ENCODE measurements around the gene MPPED2. TPM values are rescaled to one million over a fixed set of nuclear protein-coding genes. Genes with fewer than 3 reads are reported as not detected.

MPPED2 gene
- total RNA-seq, result 1 to 10 TPM; 3.3 to 4.9 TPM
- 1 to 10 TPM in 1 of 3 donors, not detected in 2; 1.4 TPM for polyA plus RNA-seq
- 0.08 to 0.98 (median 0.15) reads per million in 6 experiments for total RNA-seq

GRCh38 chr11:30586251-30587144, at the start of gene MPPED2:
MPPED2 (minus strand) TSS chr11:30586353; CDS start chr11:30580373, 5,980 bp downstream.
- Mint-ChIP-seq H3K4me3 (peak within 1 kb of the TSS; percentile 18 to 85 (median 76)), H3K27ac (peak within 1 kb of the TSS in 2 of 10 donors; percentile 15 to 65), H3K4me1 (peaks cover 4 to 22% (median 15%) of the 10 kb centered on the region in 4 donors), H3K36me3 (no peaks in the 10 kb centered on the region), H3K27me3 (peaks cover 30 to 59% (median 39%) of the 10 kb centered on the region in 5 donors), H3K9me3 (peaks cover 0 to 3% (median 0%) of the 10 kb centered on the region in 9 donors)
- POLR2A ChIA-PET, result no interaction called here
- DNase-seq, result peak in 5 of 10 donors; percentile 17 to 64 (median 21)
- ATAC-seq, result peak; percentile 65 to 85

DNA sequence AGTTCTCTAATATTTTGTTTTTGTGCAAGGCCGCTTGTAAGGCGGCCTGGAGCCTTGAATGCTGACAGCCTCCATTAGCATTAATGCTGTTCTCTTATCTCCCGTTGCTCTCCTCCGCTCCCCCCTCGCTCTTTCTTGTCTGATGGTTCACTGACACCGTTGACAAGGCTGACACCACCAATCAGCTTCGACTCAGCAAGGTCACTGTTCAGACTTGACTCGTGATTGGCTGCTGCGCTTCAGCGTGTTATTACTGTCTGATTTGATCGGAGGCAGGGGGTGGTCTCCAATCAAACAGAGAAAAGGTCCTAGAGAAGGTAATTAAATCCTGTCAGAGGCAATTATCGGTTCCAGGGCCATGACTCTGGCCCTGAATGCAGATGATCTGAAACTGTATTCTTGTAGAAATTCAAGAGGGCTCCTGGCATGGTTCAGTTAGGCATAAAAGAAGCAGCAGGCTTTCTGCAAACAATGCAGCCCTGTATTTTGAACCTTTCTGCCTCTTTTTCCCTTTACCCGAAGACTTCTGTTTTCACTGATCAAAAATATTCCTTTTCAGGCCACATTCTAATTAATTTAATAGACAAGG, 49.3 kb upstream of the MPPED2 start:
- peaks cover 2 to 16% (median 4%) of the 10 kb centered on the region in 5 donors for H3K27me3 Mint-ChIP-seq
- peaks cover 0 to 2% (median 0%) of the 10 kb centered on the region in 9 donors for H3K9me3 Mint-ChIP-seq
- peak overlapping the region in 1 of 10 donors; percentile 31 for H3K4me3 Mint-ChIP-seq
- POLR2A ChIA-PET, result no interaction called here
- DNase-seq (peak in 1 of 10 donors; percentile 2), ATAC-seq (peak; percentile 20 to 79)
- peaks cover 0 to 2% (median 0%) of the 10 kb centered on the region in 4 donors for H3K4me1 Mint-ChIP-seq
- peak overlapping the region in 1 of 10 donors; percentile 82 for H3K27ac Mint-ChIP-seq
- H3K36me3 Mint-ChIP-seq, result no peaks in the 10 kb centered on the region

- H3K36me3 Mint-ChIP-seq, result no peaks in the 10 kb centered on the region
- H3K4me3 Mint-ChIP-seq, result no peak overlapping the region
- H3K27ac Mint-ChIP-seq, result no peak overlapping the region
- ATAC-seq, result no peak
- peaks cover 5 to 21% (median 7%) of the 10 kb centered on the region in 5 donors for H3K27me3 Mint-ChIP-seq
- peaks cover 0 to 2% (median 0%) of the 10 kb centered on the region in 9 donors for H3K9me3 Mint-ChIP-seq
- H3K4me1 Mint-ChIP-seq, result peaks cover 0 to 2% (median 0%) of the 10 kb centered on the region in 4 donors
- no peak for DNase-seq
- POLR2A ChIA-PET, result no interaction called here
These were observed 45.0 kb upstream of the MPPED2 start for GRCh38 chr11:30631148-30631547.

GRCh38 chr11:30619767-30620166, 33.6 kb upstream of the MPPED2 start:
- Mint-ChIP-seq H3K4me3 (no peak overlapping the region), H3K9me3 (peaks cover 0 to 21% (median 6%) of the 10 kb centered on the region in 9 donors), H3K27me3 (peaks cover 3 to 11% (median 9%) of the 10 kb centered on the region in 5 donors), H3K4me1 (peaks cover 0 to 2% (median 0%) of the 10 kb centered on the region in 4 donors), H3K36me3 (no peaks in the 10 kb centered on the region), H3K27ac (no peak overlapping the region)
- ATAC-seq (no peak), DNase-seq (no peak)
- POLR2A ChIA-PET, result no interaction called here

DNA sequence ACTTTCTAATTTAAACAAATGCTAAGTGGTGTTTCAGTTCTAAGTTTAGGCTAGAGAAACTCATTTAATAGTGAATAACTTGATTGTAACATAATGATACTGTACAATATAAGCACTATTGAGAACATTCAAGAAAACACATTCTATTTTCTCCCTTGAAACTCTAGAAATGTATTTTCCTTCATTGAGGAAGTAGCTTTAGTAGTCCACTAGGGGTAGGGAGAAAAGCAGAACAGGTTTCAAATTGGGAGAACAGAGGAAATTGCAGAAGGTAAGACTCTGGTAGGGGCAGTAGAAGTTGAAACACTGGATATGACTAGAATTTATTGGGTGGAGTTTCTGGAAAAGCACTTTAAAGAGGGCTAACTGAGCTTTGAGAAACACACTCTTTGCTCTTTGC, 31.6 kb upstream of the MPPED2 start:
- H3K4me1 Mint-ChIP-seq, result no peaks in the 10 kb centered on the region
- peaks cover 0 to 21% (median 4%) of the 10 kb centered on the region in 9 donors for H3K9me3 Mint-ChIP-seq
- DNase-seq (no peak), ATAC-seq (no peak)
- no peaks in the 10 kb centered on the region for H3K36me3 Mint-ChIP-seq
- H3K27ac Mint-ChIP-seq, result no peak overlapping the region
- POLR2A ChIA-PET, result no interaction called here
- no peak overlapping the region for H3K4me3 Mint-ChIP-seq
- H3K27me3 Mint-ChIP-seq, result peaks cover 1 to 20% (median 9%) of the 10 kb centered on the region in 5 donors

DNA sequence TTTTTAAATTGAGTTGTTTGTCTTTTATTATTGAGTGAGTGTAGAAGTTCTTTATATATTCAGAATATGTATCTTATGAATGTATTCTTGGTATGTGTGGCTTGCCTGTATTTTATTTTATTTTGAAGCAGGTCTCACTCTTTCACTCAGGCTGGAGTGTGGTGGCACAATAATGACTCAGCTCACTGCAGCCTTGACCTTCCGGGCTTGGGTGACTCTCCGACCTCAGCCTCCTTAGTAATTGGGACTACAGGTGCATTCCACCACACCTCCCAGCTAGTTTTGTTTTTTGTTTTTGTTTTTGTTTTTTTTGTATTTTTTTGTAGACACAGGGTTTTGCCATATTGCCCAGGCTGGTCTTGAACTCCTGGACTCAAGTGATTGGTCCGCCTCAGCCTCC, 24.5 kb upstream of the MPPED2 start:
- DNase-seq (no peak), ATAC-seq (no peak)
- no peaks in the 10 kb centered on the region for H3K4me1 Mint-ChIP-seq
- peaks cover 1 to 18% (median 5%) of the 10 kb centered on the region in 5 donors for H3K27me3 Mint-ChIP-seq
- no peak overlapping the region for H3K27ac Mint-ChIP-seq
- peaks cover 0 to 5% (median 0%) of the 10 kb centered on the region in 9 donors for H3K9me3 Mint-ChIP-seq
- H3K4me3 Mint-ChIP-seq, result no peak overlapping the region
- H3K36me3 Mint-ChIP-seq, result no peaks in the 10 kb centered on the region
- POLR2A ChIA-PET, result no interaction called here

GRCh38 chr11:30608534-30608933, 22.4 kb upstream of the MPPED2 start:
- Mint-ChIP-seq H3K4me3 (no peak overlapping the region), H3K4me1 (no peaks in the 10 kb centered on the region), H3K27ac (no peak overlapping the region), H3K36me3 (no peaks in the 10 kb centered on the region), H3K9me3 (peaks cover 0 to 2% (median 0%) of the 10 kb centered on the region in 9 donors), H3K27me3 (peaks cover 0 to 11% (median 2%) of the 10 kb centered on the region in 5 donors)
- no peak for DNase-seq
- POLR2A ChIA-PET, result no interaction called here
- no peak for ATAC-seq

GRCh38 chr11:30605036-30605605, 19.0 kb upstream of the MPPED2 start:
- H3K9me3 Mint-ChIP-seq, result peaks cover 0 to 15% (median 0%) of the 10 kb centered on the region in 9 donors
- H3K27ac Mint-ChIP-seq, result no peak overlapping the region
- POLR2A ChIA-PET, result no interaction called here
- peaks cover 0 to 11% (median 4%) of the 10 kb centered on the region in 5 donors for H3K27me3 Mint-ChIP-seq
- ATAC-seq (no peak), DNase-seq (no peak)
- H3K36me3 Mint-ChIP-seq, result no peaks in the 10 kb centered on the region
- H3K4me3 Mint-ChIP-seq, result no peak overlapping the region
- H3K4me1 Mint-ChIP-seq, result no peaks in the 10 kb centered on the region

GRCh38 chr11:30603357-30603756, 17.2 kb upstream of the MPPED2 start:
- no peak for DNase-seq
- Mint-ChIP-seq H3K9me3 (peaks cover 0 to 18% (median 0%) of the 10 kb centered on the region in 9 donors), H3K4me3 (no peak overlapping the region), H3K27ac (no peak overlapping the region), H3K27me3 (peaks cover 0 to 14% (median 4%) of the 10 kb centered on the region in 5 donors), H3K4me1 (no peaks in the 10 kb centered on the region), H3K36me3 (no peaks in the 10 kb centered on the region)
- POLR2A ChIA-PET, result no interaction called here
- no peak for ATAC-seq

DNA sequence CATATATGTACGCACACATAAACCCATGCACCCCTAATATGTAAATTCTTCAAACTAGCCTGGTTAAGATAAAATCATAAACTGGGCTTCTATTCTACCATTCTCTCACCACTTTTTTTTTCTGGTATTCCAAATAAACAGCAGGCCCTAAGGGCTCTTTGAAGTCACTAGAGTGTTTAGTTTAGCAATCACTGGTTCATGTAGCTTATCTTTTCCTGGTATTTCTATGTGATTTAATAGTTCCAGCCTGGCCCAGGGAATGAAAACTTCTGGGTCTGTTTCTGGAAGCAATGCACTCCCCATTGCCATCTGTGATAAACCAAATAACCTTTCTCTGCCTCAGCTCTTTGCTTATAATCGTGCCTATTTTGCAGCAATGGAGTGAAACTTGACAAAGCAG, 10.7 kb upstream of the MPPED2 start:
- POLR2A ChIA-PET, result no interaction called here
- Mint-ChIP-seq H3K9me3 (peaks cover 0 to 15% (median 0%) of the 10 kb centered on the region in 9 donors), H3K27me3 (peaks cover 0 to 22% (median 4%) of the 10 kb centered on the region in 5 donors), H3K27ac (no peak overlapping the region), H3K4me3 (no peak overlapping the region), H3K36me3 (no peaks in the 10 kb centered on the region), H3K4me1 (no peaks in the 10 kb centered on the region)
- DNase-seq (no peak), ATAC-seq (no peak)

DNA sequence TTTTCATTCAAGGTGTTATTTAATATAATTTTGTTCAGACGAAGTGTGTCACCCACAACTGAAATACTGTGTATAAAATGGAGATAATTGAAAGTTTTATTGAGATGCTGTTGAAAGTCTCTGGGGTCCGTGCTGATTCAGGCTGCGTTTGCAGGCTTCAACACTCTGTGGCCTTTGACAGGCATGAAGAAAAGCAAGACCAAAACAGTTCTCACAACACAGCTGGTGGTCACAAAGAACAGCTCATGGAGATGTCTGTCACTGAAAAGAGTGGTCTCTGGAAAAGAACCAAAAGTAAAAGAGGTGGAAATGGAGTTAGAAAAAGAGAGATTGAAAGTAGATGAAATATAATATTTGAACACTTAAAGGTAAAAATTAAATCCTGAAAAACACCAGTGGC, 9.8 kb upstream of the MPPED2 start:
- Mint-ChIP-seq H3K4me3 (no peak overlapping the region), H3K36me3 (no peaks in the 10 kb centered on the region)

GRCh38 chr11:30594646-30595411, 8.7 kb upstream of the MPPED2 start:
- Mint-ChIP-seq H3K9me3 (peaks cover 0 to under 1% (median 0%) of the 10 kb centered on the region in 9 donors), H3K27ac (no peak overlapping the region), H3K27me3 (peaks cover 2 to 25% (median 5%) of the 10 kb centered on the region in 5 donors), H3K4me3 (no peak overlapping the region), H3K4me1 (no peaks in the 10 kb centered on the region), H3K36me3 (no peaks in the 10 kb centered on the region)
- ATAC-seq, result no peak
- no peak for DNase-seq
- POLR2A ChIA-PET, result no interaction called here

More for the DNA sequence above, 9.8 kb upstream of the MPPED2 start:
- POLR2A ChIA-PET, result no interaction called here
- Mint-ChIP-seq H3K9me3 (peaks cover 0 to 10% (median 0%) of the 10 kb centered on the region in 9 donors), H3K27me3 (peaks cover 2 to 28% (median 7%) of the 10 kb centered on the region in 5 donors), H3K4me1 (no peaks in the 10 kb centered on the region), H3K27ac (no peak overlapping the region)
- no peak for ATAC-seq
- no peak for DNase-seq

Measured in naive thymus-derived CD8-positive, alpha-beta T cell (primary cell).